ENCODE data around the gene UBR3.

UBR3 gene

DNA sequence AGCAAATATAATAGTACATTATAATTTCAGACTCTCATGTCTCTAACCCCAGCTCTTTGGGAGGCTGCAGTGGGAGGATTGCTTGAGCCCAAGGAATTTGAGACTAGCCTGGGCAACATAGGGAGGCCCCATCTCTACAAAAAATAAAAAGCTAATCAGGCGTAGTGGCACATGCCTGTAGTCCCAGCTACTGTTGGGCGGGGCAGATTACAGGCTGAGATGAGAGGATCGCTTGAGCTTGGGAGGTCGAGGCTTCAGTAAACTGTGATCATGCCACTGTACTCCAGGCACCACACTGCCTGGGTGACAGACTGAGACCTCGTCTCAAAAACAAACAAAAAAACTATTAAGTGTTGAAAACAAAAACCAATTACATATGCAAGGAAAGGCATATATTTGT is 227.7 kb downstream of the UBR3 start:
- no peak for DNase-seq

DNA sequence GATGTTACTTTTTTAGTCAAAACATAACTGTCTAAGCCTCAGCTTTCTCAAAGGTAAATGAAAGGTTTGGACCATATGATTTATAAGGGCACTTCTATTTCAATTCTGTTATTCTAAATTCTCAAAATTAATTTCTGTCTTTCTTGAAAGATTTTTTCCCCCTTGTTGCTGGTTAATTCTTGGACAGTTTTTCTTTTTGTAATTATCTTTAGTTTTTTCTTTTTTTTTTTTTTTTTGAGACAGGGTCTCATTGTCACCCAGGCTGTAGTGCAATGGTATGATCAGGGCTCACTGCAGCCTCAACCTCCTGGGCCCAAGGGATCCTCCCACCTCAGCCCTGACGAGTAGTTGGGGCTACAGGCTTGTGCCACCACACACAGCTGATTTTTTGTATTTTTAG is 229.6 kb downstream of the UBR3 start:
- no peak for DNase-seq

GRCh38 chr2:170063456-170064235 is 236.4 kb downstream of the UBR3 start:
- DNase-seq = no peak

GRCh38 chr2:170070778-170071177 is 243.5 kb downstream of the UBR3 start:
- no peak for DNase-seq

GRCh38 chr2:170073288-170073687 is 246.0 kb downstream of the UBR3 start:
- no peak for DNase-seq

GRCh38 chr2:170076189-170076588 is 248.9 kb downstream of the UBR3 start:
- no peak for DNase-seq

- no peak for DNase-seq
Observed at GRCh38 chr2:170077830-170078569, 250.7 kb downstream of the UBR3 start.

GRCh38 chr2:170084820-170085491 is 257.7 kb downstream of the UBR3 start:
- DNase-seq = no peak

- no peak for DNase-seq
Observed at GRCh38 chr2:170086117-170086688, 258.9 kb downstream of the UBR3 start.

GRCh38 chr2:170086751-170087412 is 259.6 kb downstream of the UBR3 start:
- no peak for DNase-seq

DNA sequence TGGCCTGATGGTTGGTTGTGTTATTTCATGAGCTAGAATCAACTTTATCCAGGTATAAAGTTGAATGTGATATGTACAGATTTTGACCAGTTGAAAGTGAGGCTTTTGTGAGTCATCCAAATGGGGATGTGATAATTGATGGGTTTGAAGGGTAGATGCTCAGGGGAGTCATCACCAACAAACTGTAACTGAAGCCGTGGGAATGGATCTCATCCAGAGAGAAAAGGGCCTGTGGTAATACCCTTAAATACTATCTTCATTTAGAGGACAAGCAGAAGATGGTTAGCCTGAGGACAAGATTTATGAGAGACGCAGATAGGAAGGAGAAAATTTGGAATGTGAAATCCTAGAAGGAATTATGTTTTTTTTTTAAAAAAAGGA is 260.1 kb downstream of the UBR3 start:
- DNase-seq = no peak

GRCh38 chr2:170088776-170089175 is 261.5 kb downstream of the UBR3 start:
- DNase-seq = no peak

GRCh38 chr2:170090229-170090628 is 263.0 kb downstream of the UBR3 start:
- DNase-seq = no peak

GRCh38 chr2:170091436-170091835 is 264.2 kb downstream of the UBR3 start:
- no peak for DNase-seq

- DNase-seq = no peak
Observed at GRCh38 chr2:170092436-170093060, 265.3 kb downstream of the UBR3 start.

GRCh38 chr2:170095380-170095779 is 268.1 kb downstream of the UBR3 start:
- DNase-seq = no peak

DNA sequence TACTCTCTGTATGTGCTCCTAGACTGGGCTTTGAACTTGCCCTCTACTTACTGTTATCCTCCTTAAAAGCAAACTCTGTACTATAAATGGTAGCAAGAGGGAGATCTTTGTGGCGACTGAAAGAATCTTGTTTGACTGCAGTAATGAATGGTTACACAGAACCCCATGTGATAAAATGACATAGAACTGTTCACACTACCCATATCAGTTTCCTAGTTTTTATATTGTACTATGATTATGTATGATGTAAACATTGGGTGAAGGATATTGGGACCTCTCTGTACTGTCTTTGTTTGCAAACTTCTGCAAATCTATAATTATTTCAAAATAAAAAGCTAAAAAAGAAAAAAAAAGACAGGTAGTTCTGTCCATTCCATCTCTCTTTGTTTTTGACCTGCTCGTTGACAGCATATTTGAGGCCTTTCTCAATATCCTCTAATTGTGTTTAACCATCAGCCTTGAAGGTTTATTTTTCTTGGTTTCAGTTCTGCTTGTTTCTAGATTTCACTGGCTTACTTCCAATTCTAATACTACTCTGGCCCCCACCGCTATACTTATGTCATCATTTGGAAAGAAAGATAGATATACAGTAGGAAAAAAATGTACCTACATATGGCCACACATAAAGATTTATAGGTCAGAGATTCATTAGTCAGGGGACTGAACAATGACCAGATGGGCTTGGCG is 271.5 kb downstream of the UBR3 start:
- no peak for DNase-seq

- no peak for DNase-seq
Observed at GRCh38 chr2:170101789-170102188, 274.5 kb downstream of the UBR3 start.

GRCh38 chr2:170106102-170106840 is 279.0 kb downstream of the UBR3 start:
- no peak for DNase-seq

- DNase-seq = no peak
Observed at GRCh38 chr2:170113168-170113894, 286.1 kb downstream of the UBR3 start.

Measured in NCI-H1417 treated with DMSO at 0.1 percent for 48 hours (cell line).